ENCODE results near the gene NCBP2. TPM values are rescaled to one million over a fixed set of nuclear protein-coding genes. Genes with fewer than 3 reads are reported as not detected.
"Not testable (repeated sequence)": the region's sequence is repeated elsewhere in the genome, so short reads cannot be mapped to it uniquely, and the experiment has no call there.

The NCBP2 gene
- total RNA-seq, 2 experiments from 2014 or later = 121 to 122 TPM

GRCh38 chr3:196947860-196948441 lies 5.6 kb upstream of the NCBP2 start:
- CTCF ChIA-PET = no interaction called here
- POLR2A ChIA-PET = no interaction called here

DNA sequence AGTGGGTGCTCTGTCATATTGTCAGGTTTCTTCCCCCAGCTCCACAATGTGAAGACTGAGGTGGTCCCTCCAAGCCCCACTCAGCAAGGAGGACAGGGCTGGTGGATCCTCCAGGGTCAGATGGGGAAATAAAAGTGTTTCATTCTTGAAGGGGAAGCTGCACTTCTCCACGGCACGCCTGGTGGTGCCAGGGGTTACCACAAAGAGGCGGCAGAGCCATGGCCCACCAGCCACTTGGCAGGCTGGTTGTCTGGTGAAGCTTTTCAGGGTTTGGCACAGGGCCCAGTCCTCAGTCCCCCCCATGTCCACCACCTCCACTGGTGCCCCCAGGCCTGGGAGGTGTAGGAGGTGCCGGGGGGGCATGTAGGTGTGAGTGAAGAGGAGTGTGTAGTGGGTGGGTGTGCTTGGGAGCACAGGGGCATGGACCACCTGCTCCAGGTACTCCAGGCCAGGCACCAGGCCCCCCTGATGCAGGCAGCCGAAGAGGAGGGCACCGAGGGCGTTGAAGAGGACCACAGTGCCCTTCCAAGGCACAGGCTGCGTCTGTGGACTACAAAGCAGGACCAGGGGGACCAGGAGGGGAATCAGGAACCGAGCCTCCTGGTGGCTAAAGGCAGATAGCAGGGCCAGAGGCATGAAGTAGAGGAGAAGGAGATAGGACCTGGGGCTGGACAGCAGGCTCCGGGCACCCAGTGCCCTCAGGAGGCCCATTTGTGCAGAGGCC lies 5.0 kb upstream of the NCBP2 start:
- ChIA-PET POLR2A (no interaction called here), CTCF (interaction anchor here (0.6 to 1.0 kb wide), 2 partner anchors 19 to 687 kb away, joined by 3 read pairs; no protein-coding TSS in a partner anchor)

DNA sequence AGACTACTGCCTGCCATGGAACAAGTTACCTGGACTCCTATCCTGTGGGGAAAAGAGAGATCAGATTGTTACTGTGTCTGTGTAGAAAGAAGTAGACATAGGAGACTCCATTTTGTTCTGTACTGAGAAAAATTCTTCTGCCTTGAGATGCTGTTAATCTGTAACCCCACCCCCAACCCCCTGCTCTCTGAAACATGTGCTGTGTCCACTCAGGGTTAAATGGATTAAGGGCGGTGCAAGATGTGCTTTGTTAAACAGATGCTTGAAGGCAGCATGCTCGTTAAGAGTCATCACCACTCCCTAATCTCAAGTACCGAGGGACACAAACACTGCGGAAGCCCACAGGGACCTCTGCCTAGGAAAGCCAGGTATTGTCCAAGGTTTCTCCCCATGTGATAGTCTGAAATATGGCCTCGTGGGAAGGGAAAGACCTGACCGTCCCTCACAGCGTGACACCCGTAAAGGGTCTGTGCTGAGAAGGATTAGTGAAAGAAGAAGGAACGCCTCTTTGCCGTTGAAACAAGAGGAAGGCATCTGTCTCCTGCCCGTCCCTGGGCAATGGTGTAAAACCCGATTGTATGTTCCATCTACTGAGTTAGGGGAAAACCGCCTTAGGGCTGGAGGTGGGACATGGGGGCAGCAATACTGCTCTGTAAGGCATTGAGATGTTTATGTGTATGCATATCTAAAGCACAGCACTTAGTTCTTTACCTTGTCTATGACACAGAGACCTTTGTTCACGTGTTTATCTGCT lies 1.9 kb upstream of the NCBP2 start:
- CTCF ChIA-PET, POLR2A ChIA-PET: not testable (repeated sequence)

- ChIA-PET CTCF (interaction anchor here (1.2 to 3.1 kb wide), 7 partner anchors 9 to 202 kb away, joined by 3 to 25 read pairs (median 7); partner anchors contain the start of genes PIGZ and SENP5), POLR2A (interaction anchor here (2.5 to 2.7 kb wide), 2 partner anchors 26 to 75 kb away, joined by 19 to 24 read pairs; partner anchors contain the start of genes PIGZ and SENP5)
Observed at GRCh38 chr3:196942915-196943277, 568 bp upstream of the NCBP2 start.

DNA sequence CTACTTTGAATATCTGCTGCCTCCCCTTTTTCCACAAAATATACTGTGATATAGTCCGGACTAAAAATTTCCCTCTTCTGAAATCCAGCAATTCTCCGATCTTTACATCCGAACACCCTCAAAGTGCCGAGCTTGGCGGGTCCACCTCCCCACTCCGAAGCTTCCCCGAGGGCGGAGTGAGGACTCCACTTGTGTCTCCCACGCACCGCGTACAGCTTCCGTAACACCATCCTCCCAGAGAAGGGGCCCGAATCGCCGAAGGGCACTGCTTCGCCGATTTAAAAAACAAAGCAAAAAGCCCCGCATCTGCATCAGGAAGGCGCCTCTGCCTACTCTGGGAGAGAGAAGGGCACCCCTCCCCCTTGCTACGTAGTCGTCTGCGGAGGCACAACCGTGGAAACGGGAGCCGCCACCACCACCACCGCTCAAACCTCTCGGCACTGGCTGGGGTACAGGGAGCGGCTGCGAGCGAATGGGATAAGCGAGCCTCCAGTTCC lies 551 bp downstream of the NCBP2 start:
- POLR2A ChIA-PET = interaction anchor here (0.5 to 2.7 kb wide), 5 partner anchors 28 to 535 kb away, joined by 4 to 24 read pairs (median 6); partner anchors contain the start of genes PIGZ and SENP5
- CTCF ChIA-PET = interaction anchor here (0.6 to 3.1 kb wide), 12 partner anchors 10 to 372 kb away, joined by 3 to 25 read pairs (median 4); partner anchors contain the start of genes MELTF, PIGZ and SENP5

DNA sequence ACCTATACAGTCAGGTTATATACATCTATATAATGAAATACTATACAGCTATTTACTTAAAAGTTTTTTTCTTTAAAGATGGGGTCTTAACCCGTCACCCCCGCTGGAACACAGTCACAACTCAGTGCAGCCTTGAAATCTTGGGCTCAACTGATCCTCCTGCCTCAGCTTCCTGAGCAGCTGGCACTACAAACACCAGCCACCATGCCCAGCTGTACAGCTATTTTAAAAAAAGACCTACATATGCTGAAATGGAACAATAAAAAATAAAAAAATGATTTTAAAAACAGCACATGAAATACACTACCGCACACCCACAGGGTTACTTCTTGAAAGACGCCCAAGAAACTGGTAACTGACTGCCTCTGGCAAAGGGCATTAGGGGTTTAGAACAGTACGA lies 3.8 kb downstream of the NCBP2 start:
- POLR2A ChIA-PET = interaction anchor here (1.4 kb wide), 1 partner anchor 71 kb away, joined by 3 read pairs; the partner anchor contains the start of gene SENP5
- CTCF ChIA-PET = no interaction called here

DNA sequence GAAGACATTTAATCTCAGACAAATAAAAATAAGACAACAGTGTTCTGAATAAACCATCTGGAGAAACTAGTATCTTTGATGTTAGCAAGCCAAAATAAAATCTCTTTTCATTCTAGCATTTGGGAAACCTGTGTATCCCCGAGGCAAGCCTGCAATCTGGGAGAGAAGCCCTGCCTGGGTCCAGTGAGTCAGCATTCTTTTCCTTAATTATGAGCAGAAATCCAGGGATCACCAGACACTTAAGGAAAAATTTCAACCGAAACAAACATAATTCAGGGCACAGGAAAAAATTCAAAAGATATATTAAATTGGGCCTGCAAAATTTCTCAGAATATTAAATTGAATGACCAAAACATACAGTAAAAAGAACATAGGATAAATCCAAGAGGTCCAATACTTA lies 4.2 kb downstream of the NCBP2 start:
- POLR2A ChIA-PET = interaction anchor here (1.4 kb wide), 1 partner anchor 70 kb away, joined by 3 read pairs; the partner anchor contains the start of gene SENP5
- CTCF ChIA-PET = no interaction called here

DNA sequence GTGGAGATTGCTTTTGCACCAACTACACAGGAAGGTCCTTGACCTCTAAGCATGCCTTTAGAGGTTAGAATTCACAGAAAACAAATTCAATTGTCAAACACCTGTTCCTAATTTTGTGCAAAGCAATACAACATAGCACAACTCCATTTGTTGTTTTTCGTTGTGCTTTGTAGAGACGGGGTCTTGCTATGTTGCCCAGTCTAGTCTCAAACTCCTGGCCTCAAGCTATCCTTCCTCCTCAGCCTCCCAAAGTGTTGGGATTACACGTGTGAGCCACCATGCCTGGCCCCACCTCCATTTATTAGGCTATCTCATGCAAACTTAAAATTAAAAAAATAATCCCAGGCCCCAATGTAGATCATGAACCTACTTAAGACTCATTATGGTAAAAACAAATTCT lies 6.0 kb downstream of the NCBP2 start:
- POLR2A ChIA-PET = no interaction called here

GRCh38 chr3:196932600-196932999 lies 9.7 kb downstream of the NCBP2 start:
- CTCF ChIA-PET = interaction anchor here (0.8 kb wide), 1 partner anchor 8 kb away, joined by 3 read pairs; no protein-coding TSS in a partner anchor
- POLR2A ChIA-PET = interaction anchor here (0.7 kb wide), 1 partner anchor 364 kb away, joined by 4 read pairs; no protein-coding TSS in a partner anchor

More for the DNA sequence above, 6.0 kb downstream of the NCBP2 start:
- CTCF ChIA-PET = no interaction called here

DNA sequence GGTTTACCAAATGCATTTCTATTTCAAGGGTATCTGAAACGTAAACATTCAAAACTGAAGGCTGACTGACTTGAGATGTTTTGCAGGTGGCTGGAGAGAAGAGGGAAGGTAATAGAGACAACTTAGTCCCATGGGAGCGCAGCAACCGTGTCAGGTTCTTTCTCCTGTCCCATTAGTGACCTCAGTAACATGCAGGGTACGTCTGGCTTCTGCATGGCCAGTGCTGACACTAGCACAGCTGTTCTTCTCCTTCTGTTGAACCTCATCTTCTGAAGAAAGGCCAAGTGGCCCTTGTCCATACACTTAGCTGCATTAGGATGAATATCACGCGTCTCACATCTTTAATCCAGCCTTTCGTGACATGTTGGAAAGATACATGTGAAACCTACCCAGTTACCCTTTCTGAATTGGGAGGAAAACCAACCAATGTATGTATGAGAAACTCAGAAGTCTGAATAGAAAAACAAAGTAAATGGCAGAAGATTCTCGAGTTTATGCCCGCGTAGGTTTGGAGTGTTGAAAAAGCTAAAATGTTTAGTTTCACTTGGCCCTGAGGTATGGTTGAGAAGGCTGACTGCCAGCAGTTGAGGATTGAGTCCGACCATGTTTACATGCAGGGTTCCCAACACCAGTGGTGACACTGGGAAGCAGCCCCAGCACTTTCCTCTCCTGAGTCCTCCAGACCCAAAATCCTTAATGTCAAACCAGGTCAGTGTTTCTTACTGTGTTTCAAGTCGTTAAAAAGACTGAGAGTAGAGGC lies 10.3 kb downstream of the NCBP2 start:
- ChIA-PET POLR2A (interaction anchor here (0.7 kb wide), 1 partner anchor 363 kb away, joined by 4 read pairs; no protein-coding TSS in a partner anchor), CTCF (no interaction called here)

- CTCF ChIA-PET = no interaction called here
- POLR2A ChIA-PET = no interaction called here
Observed at GRCh38 chr3:196931157-196931556, 11.2 kb downstream of the NCBP2 start.

- ChIA-PET CTCF (interaction anchor here (1.0 kb wide), 1 partner anchor 19 kb away, joined by 3 read pairs; no protein-coding TSS in a partner anchor), POLR2A (no interaction called here)
Observed at GRCh38 chr3:196927571-196928453, 14.5 kb downstream of the NCBP2 start.

DNA sequence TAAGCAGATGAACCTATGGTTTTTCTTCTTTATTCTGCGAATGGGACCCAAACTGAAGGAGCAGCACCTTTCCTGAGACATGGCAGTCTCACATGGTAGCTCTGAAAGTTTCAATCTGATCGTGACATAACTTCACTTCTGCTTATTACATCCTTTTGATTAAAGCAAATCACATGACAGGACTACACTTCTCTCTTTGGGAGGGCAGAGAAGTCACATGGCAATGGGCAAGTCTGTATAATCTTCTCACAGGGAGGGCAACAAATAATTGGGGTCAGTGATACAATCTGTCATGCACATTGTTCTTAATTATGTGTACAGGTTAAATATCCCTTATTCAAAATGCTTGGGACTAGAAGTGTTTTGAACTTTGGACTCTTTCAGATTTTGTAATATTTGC lies 21.6 kb downstream of the NCBP2 start:
- ChIA-PET CTCF (no interaction called here), POLR2A (no interaction called here)

DNA sequence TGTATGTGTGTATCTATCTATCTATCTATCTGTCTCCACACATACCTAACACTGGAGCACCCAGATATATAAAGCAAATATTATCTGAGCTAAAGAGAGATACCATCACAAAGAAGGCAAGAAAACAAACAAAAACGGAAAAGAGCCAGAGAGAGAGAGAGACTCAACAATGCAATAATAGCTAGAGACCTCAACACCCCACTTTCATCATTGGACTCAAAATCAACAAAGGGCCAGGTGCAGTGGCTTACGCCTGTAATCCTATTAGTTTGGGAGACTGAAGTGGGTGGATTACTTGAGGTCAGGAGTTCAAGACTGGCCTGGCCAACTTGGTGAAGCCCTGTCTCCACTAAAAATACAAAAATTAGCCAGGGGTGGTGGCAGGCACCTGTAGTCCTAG lies 23.4 kb downstream of the NCBP2 start:
- CTCF ChIA-PET = no interaction called here
- POLR2A ChIA-PET = no interaction called here

DNA sequence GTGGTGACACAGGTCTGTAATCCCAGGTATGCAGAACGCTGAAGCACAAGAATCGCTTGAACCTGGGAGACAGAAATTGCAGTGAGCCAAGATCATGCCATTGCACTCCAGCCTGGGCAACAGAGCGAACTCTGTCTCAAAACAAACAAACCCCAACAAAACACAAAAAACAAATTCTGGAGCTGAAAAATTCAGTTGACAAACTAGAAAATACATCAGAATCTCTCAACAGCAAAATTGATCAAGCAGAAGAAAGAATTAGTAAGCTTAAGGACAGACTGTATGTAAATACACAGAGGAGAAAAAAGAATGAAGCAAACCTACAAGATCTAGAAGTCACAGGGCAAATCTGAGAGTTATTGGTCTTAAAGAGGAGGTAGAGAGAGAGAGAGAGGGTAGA lies 25.3 kb downstream of the NCBP2 start:
- CTCF ChIA-PET = no interaction called here
- POLR2A ChIA-PET = no interaction called here

DNA sequence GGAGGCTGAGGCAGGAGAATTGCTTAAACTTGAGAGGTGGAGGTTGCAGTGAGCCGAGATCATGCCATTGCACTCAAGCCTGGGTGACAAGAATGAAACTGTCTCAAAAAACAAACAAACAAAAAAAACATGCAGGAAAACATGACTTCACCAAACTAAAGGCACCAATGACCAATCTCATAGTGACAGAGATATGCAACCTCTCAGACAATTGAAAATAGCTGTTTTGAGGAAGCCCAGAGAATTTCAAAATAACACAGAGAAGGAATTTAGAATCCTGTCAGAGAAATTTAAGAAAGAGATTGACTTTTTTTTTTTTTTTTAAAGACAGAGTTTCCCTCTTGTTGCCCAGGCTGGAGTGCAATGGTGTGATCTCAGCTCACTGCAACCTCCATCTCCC lies 26.1 kb downstream of the NCBP2 start:
- ChIA-PET CTCF (interaction anchor here (1.7 kb wide), 1 partner anchor 26 kb away, joined by 3 read pairs; the partner anchor contains the start of gene NCBP2), POLR2A (no interaction called here)

DNA sequence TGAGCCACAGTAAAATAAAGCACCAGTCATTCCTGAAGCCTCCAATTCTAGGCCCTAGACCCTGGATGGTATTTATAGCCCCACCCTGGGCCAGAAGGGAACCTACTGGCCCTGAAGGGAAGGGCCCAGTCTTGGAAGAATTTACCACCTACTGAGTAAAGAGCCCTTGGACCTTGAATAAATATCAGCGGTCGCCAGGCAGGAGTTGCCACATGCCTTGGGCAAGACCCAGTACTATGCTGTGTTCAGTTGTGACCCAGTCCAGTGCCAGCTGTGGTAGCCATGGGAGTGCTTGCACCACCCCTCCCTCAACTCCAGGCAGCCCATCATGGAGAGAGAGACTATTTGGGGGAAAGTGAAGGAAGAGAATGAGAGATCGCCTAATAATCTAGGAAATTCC lies 27.0 kb downstream of the NCBP2 start:
- ChIA-PET CTCF (interaction anchor here (1.7 kb wide), 1 partner anchor 27 kb away, joined by 3 read pairs; the partner anchor contains the start of gene NCBP2), POLR2A (no interaction called here)

- POLR2A ChIA-PET = no interaction called here
Observed at GRCh38 chr3:196914866-196915265, 27.5 kb downstream of the NCBP2 start.

More at GRCh38 chr3:196914866-196915265, 27.5 kb downstream of the NCBP2 start:
- CTCF ChIA-PET = interaction anchor here (1.7 kb wide), 1 partner anchor 27 kb away, joined by 3 read pairs; the partner anchor contains the start of gene NCBP2

Measured in activated CD8-positive, alpha-beta memory T cell treated with anti-CD3 and anti-CD28 coated beads for 36 hours (primary cell).